GM23338 (cell line): ENCODE data around the gene HOXA2. TPM values are rescaled to one million over a fixed set of nuclear protein-coding genes. Genes with fewer than 3 reads are reported as not detected.

Source experiments
- ATAC-seq: fragments of 200-7000 bp; cut with Tn5 transposase; 3 replicates; pipeline ENCODE4 v1.9.1; 2020
- DNase-seq: peaks from one replicate; pipeline ENCODE4 v3.0.0-alpha.2; 2015; ENCODE audit warnings: low spot score
- H2AFZ ChIP-seq: fragments of 200-600 bp; sonication (generic); 2 replicates; pipeline ENCODE4 v1.8.0; 2016; ENCODE audit warnings: antibody characterized with exemption, mild to moderate bottlenecking, moderate library complexity
- H3F3A ChIP-seq: fragments of 200-600 bp; sonication (generic); replicated peaks from 2 replicates; pipeline ENCODE4 v1.8.0; 2017; ENCODE audit warnings: antibody characterized with exemption, mixed run types, low read depth
- H3K27ac ChIP-seq: fragments of 200-600 bp; sonication (generic); 2 replicates; pipeline ENCODE4 v1.6.1; 2016; ENCODE audit warnings: low read depth
- H3K27me3 ChIP-seq: fragments of 200-600 bp; sonication (generic); 2 replicates; pipeline ENCODE4 v1.8.0; 2016; ENCODE audit warnings: mild to moderate bottlenecking, mixed run types, moderate library complexity; ENCODE audit not compliant: insufficient read depth
- H3K36me3 ChIP-seq: fragments of 200-600 bp; sonication (generic); 2 replicates; pipeline ENCODE4 v1.8.0; 2016; ENCODE audit warnings: mild to moderate bottlenecking; ENCODE audit not compliant: insufficient read depth
- H3K4me1 ChIP-seq: fragments of 200-600 bp; sonication (generic); 2 replicates; pipeline ENCODE4 v1.8.0; 2016; ENCODE audit warnings: mild to moderate bottlenecking, moderate library complexity; ENCODE audit not compliant: insufficient read depth
- H3K4me2 ChIP-seq: fragments of 200-600 bp; sonication (generic); 2 replicates; pipeline ENCODE4 v1.7.1; 2017; ENCODE audit warnings: mixed run types
- H3K4me3 ChIP-seq: fragments of 200-600 bp; sonication (generic); 2 replicates; pipeline ENCODE4 v1.6.1; 2016; ENCODE audit warnings: mixed run types
- H3K79me2 ChIP-seq: fragments of 200-600 bp; sonication (generic); replicated peaks from 2 replicates; pipeline ENCODE4 v1.8.0; 2017; ENCODE audit warnings: mild to moderate bottlenecking; ENCODE audit not compliant: insufficient read depth
- H3K9me2 ChIP-seq: fragments of 200-600 bp; sonication (generic); 2 replicates; pipeline ENCODE4 v1.8.0; 2017; ENCODE audit not compliant: insufficient read depth
- H4K20me1 ChIP-seq: fragments of 200-600 bp; sonication (generic); replicated peaks from 2 replicates; pipeline ENCODE4 v1.8.0; 2017; ENCODE audit warnings: mild to moderate bottlenecking; ENCODE audit not compliant: insufficient read depth
- H3K27ac Mint-ChIP-seq: 2 replicates; pipeline ENCODE4 v1.8.0; 2020; ENCODE audit warnings: inconsistent platforms, mild to moderate bottlenecking, moderate library complexity, mixed read lengths
- H3K27me3 Mint-ChIP-seq: 3 replicates; pipeline ENCODE4 v1.8.0; 2022; ENCODE audit warnings: low read depth, mild to moderate bottlenecking, moderate library complexity, mixed read lengths, inconsistent platforms; ENCODE audit not compliant: insufficient read depth, poor library complexity
- H3K36me3 Mint-ChIP-seq: 3 replicates; pipeline ENCODE4 v1.8.0; 2021; ENCODE audit warnings: low read depth, mild to moderate bottlenecking, inconsistent platforms, moderate library complexity, mixed read lengths
- H3K4me1 Mint-ChIP-seq: 3 replicates; pipeline ENCODE4 v1.8.0; 2020; ENCODE audit warnings: mild to moderate bottlenecking, inconsistent platforms, mixed read lengths
- H3K4me3 Mint-ChIP-seq: 3 replicates; pipeline ENCODE4 v1.8.0; 2021; ENCODE audit warnings: moderate library complexity, mild to moderate bottlenecking, inconsistent platforms, mixed read lengths
- H3K9me3 Mint-ChIP-seq: 3 replicates; pipeline ENCODE4 v1.8.0; 2020; ENCODE audit warnings: moderate library complexity, mild to moderate bottlenecking, inconsistent platforms, mixed read lengths
- CTCF ChIP-seq, 2 experiments: fragments of 200-600 bp in 1 of 2; sonication (generic) in 1 of 2; conservative IDR thresholded peaks; 2 replicates each; pipeline versions ENCODE4 v1.5.1 to v1.6.1; 2016 to 2017; ENCODE audit warnings: antibody characterized with exemption in 2 of 2, low read depth in 2 of 2, mild to moderate bottlenecking in 2 of 2, moderate library complexity in 1 of 2
- ETS1 ChIP-seq: IDR thresholded peaks from 2 replicates; pipeline ENCODE4 v1.6.1; 2016; ENCODE audit warnings: antibody characterized with exemption
- EZH2 ChIP-seq: fragments of 200-600 bp; sonication (generic); IDR thresholded peaks from one replicate; pipeline ENCODE4 v1.8.0; 2017; ENCODE audit warnings: antibody characterized with exemption, mild to moderate bottlenecking, low read depth; ENCODE audit not compliant: unreplicated experiment
- JUNB ChIP-seq: IDR thresholded peaks from one replicate; pipeline ENCODE4 v1.6.1; 2016; ENCODE audit warnings: antibody characterized with exemption; ENCODE audit not compliant: unreplicated experiment
- STAT1 ChIP-seq: IDR thresholded peaks from one replicate; pipeline ENCODE4 v1.6.1; 2016; ENCODE audit warnings: antibody characterized with exemption; ENCODE audit not compliant: unreplicated experiment
- ZNF331 ChIP-seq: fragments of 250-450 bp; sonication (Bioruptor Pico); IDR thresholded peaks from 2 replicates; pipeline ENCODE4 v1.5.0; 2020; ENCODE audit warnings: low read depth, mild to moderate bottlenecking, moderate library complexity
- ZNF462 ChIP-seq: fragments of 250-450 bp; sonication (Bioruptor Pico); IDR thresholded peaks from 2 replicates; pipeline ENCODE4 v1.5.0; 2020; ENCODE audit warnings: mild to moderate bottlenecking, moderate library complexity
- polyA plus RNA-seq: library from polyadenylated mRNA; unstranded; fragments of >200 nt; fragmentation: Nextera tagmentation; extraction: Ambion mirVana; gene quantifications from 2 replicates; pipeline ENCODE4 v1.2.1, GENCODE V29; 2016
- total RNA-seq: library from RNA; depleted of rRNA; stranded (reverse); fragments of >200 nt; shearing (Covaris generic); gene quantifications from 2 replicates; pipeline ENCODE4 v1.2.3, GENCODE V29; 2014

HOXA2 gene
- total and polyA plus RNA-seq, 2 experiments from 2014 or later: not detected

- Histone ChIP-seq H3K4me2 (peak overlapping the region; percentile 93), H3K4me1 (peaks cover 31% of the 10 kb centered on the region), H3K9me2 (no peaks in the 10 kb centered on the region), H3K36me3 (no peaks in the 10 kb centered on the region), H3K27ac (no peak overlapping the region), H3K4me3 (peak overlapping the region; percentile 60), H2AFZ (no peak overlapping the region), H4K20me1 (peaks cover 47% of the 10 kb centered on the region), H3F3A (peaks cover 44% of the 10 kb centered on the region), H3K79me2 (no peaks in the 10 kb centered on the region), H3K27me3 (peaks cover 100% of the 10 kb centered on the region)
- Mint-ChIP-seq H3K9me3 (peaks cover 19% of the 10 kb centered on the region; the same call in 2 of the 3 replicates), H3K4me3 (peak overlapping the region; percentile 63), H3K4me1 (peaks cover 21% of the 10 kb centered on the region), H3K36me3 (no peaks in the 10 kb centered on the region; the same call in 2 of the 3 replicates), H3K27me3 (peaks cover 100% of the 10 kb centered on the region), H3K27ac (no peak overlapping the region)
- ATAC-seq (peak; percentile 9), DNase-seq (peak; percentile 75)
- TF ChIP-seq EZH2: peak; percentile 85
- TF ChIP-seq JUNB: no peak
- 0 out of 4 replicates have a peak, but pooled peaks have one; percentile 5 to 13 for TF ChIP-seq CTCF (conservative IDR thresholded peaks at IDR 0.05; ENCODE audit: low read depth in 2 of 2)
- TF ChIP-seq STAT1: no peak
These were observed 39.6 kb upstream of the HOXA2 start for GRCh38 chr7:27141923-27142579.

GRCh38 chr7:27141137-27141922 is 38.8 kb upstream of the HOXA2 start:
- H3K27me3 ChIP-seq: peaks cover 100% of the 10 kb centered on the region
- TF ChIP-seq CTCF (conservative IDR thresholded peaks at IDR 0.05; ENCODE audit: low read depth in 2 of 2) (no peak), ETS1 (no peak), ZNF462 (CRISPR knock-in tag) (no peak), ZNF331 (CRISPR knock-in tag) (no peak), STAT1 (no peak)

More at GRCh38 chr7:27141137-27141922, 38.8 kb upstream of the HOXA2 start:
- peaks cover 21% of the 10 kb centered on the region for H3K4me1 Mint-ChIP-seq
- Histone ChIP-seq H3K4me2 (no peak overlapping the region), H4K20me1 (peaks cover 40% of the 10 kb centered on the region), H3K9me2 (no peaks in the 10 kb centered on the region), H2AFZ (no peak overlapping the region), H3K4me3 (no peak overlapping the region), H3K79me2 (no peaks in the 10 kb centered on the region), H3K36me3 (no peaks in the 10 kb centered on the region), H3K4me1 (peaks cover 31% of the 10 kb centered on the region), H3F3A (peaks cover 37% of the 10 kb centered on the region), H3K27ac (no peak overlapping the region)
- H3K27ac Mint-ChIP-seq: no peak overlapping the region
- peak overlapping the region; percentile 36; the same call in 1 of the 3 replicates for H3K4me3 Mint-ChIP-seq
- DNase-seq (no peak), ATAC-seq (no peak)
- peaks cover 100% of the 10 kb centered on the region for H3K27me3 Mint-ChIP-seq
- H3K36me3 Mint-ChIP-seq: no peaks in the 10 kb centered on the region; the same call in 2 of the 3 replicates
- H3K9me3 Mint-ChIP-seq: peaks cover 11% of the 10 kb centered on the region; the same call in 2 of the 3 replicates
